K562 (cell line): ENCODE measurements around the gene CARD10. TPM values are rescaled to one million over a fixed set of nuclear protein-coding genes. Genes with fewer than 3 reads are reported as not detected.

Experiments
- ARID3B ChIP-seq: fragments of 250-450 bp; sonication (Bioruptor Pico); IDR thresholded peaks from 2 replicates; pipeline ENCODE4 v1.4.0; 2020; ENCODE audit warnings: borderline replicate concordance
- CBX8 ChIP-seq: fragments of 200-600 bp; sonication (generic); IDR thresholded peaks from 2 replicates; pipeline ENCODE4 v1.6.1; 2012; ENCODE audit warnings: borderline replicate concordance, mixed run types, low read depth, mild to moderate bottlenecking, moderate library complexity, mixed read lengths, low read length, control low read depth, inconsistent platforms; ENCODE audit not compliant: poor library complexity, severe bottlenecking; ENCODE audit errors: extremely low read depth
- E2F5 ChIP-seq: sonication (generic); formaldehyde crosslinking; IDR thresholded peaks from 2 replicates; pipeline ENCODE4 v1.8.0; 2022; ENCODE audit warnings: mild to moderate bottlenecking, missing genetic modification reagents
- EP300 ChIP-seq: IDR thresholded peaks from 2 replicates; pipeline ENCODE4 v1.6.1; 2012; ENCODE audit warnings: low read length, improper control_type of control experiment
- FOXM1 ChIP-seq, 2 experiments: fragments of 450-650 bp in 1 of 2; sonication (generic) in 1 of 2; formaldehyde crosslinking in 1 of 2; IDR thresholded peaks; 2 replicates each; pipeline versions ENCODE4 v1.6.1 to v1.9.0; 2017 to 2022; ENCODE audit warnings: low read depth in 2 of 2, mild to moderate bottlenecking in 2 of 2, missing genetic modification reagents in 1 of 2, moderate library complexity in 1 of 2
- HMG20A ChIP-seq: fragments of 450-650 bp; formaldehyde crosslinking; conservative IDR thresholded peaks from 2 replicates; pipeline ENCODE4 v1.4.0; 2020; ENCODE audit warnings: mild to moderate bottlenecking, mixed read lengths
- HOMEZ ChIP-seq: fragments of 250-450 bp; sonication (Bioruptor Pico); IDR thresholded peaks from 2 replicates; pipeline ENCODE4 v1.4.0; 2020; ENCODE audit warnings: mild to moderate bottlenecking, moderate library complexity
- NCOA4 ChIP-seq: fragments of 450-650 bp; IDR thresholded peaks from 2 replicates; pipeline ENCODE4 v1.6.1; 2018; ENCODE audit warnings: mild to moderate bottlenecking; ENCODE audit not compliant: partially characterized antibody
- RAD21 ChIP-seq, 2 experiments: fragments of 250-450 bp in 1 of 2; fragments of 450-650 bp in 1 of 2; sonication (Bioruptor Pico) in 1 of 2; formaldehyde crosslinking in 1 of 2; IDR thresholded peaks in 1 of 2; conservative IDR thresholded peaks in 1 of 2; 2 replicates each; pipeline versions ENCODE4 v1.4.0 to v1.8.0; 2020 to 2022; ENCODE audit warnings: mild to moderate bottlenecking in 2 of 2, moderate library complexity in 1 of 2
- RBM25 ChIP-seq: fragments of 200-400 bp; formaldehyde crosslinking; IDR thresholded peaks from 2 replicates; pipeline ENCODE4 v1.6.1; 2018; ENCODE audit warnings: low read length, low read depth, moderate library complexity; ENCODE audit not compliant: severe bottlenecking
- TAF9B ChIP-seq: fragments of 450-650 bp; IDR thresholded peaks from 2 replicates; pipeline ENCODE4 v1.6.1; 2018; ENCODE audit warnings: mild to moderate bottlenecking; ENCODE audit not compliant: partially characterized antibody
- TOE1 ChIP-seq, 2 experiments: fragments of 450-650 bp in 1 of 2; sonication (generic) in 1 of 2; formaldehyde crosslinking in 1 of 2; IDR thresholded peaks; 2 replicates each; pipeline versions ENCODE4 v1.7.1 to v1.8.0; 2016 to 2022; ENCODE audit warnings: borderline replicate concordance in 2 of 2, mild to moderate bottlenecking in 2 of 2, antibody characterized with exemption in 1 of 2, inconsistent platforms in 1 of 2, low read depth in 1 of 2, missing genetic modification reagents in 1 of 2, moderate library complexity in 1 of 2
- ZFPM2 ChIP-seq: fragments of 250-450 bp; sonication (Bioruptor Pico); IDR thresholded peaks from 2 replicates; pipeline ENCODE4 v1.5.1; 2022; ENCODE audit warnings: mild to moderate bottlenecking
- ZNF134 ChIP-seq: fragments of 250-450 bp; sonication (Bioruptor Pico); conservative IDR thresholded peaks from 2 replicates; pipeline ENCODE4 v1.4.0; 2020
- ZNF253 ChIP-seq: fragments of 250-450 bp; sonication (Bioruptor Pico); conservative IDR thresholded peaks from 2 replicates; pipeline ENCODE4 v1.6.1; 2021; ENCODE audit warnings: mild to moderate bottlenecking
- ZNF398 ChIP-seq: fragments of 250-450 bp; sonication (Bioruptor Pico); IDR thresholded peaks from 2 replicates; pipeline ENCODE4 v1.8.0; 2021; ENCODE audit warnings: moderate library complexity, mild to moderate bottlenecking, inconsistent platforms
- ZNF740 ChIP-seq, 3 experiments: fragments of 200-800 bp in 1 of 3; sonication (Bioruptor generic) in 1 of 3; sonication (generic) in 1 of 3; formaldehyde crosslinking in 1 of 3; IDR thresholded peaks; 2 replicates each; pipeline versions ENCODE4 v1.6.1 to v1.8.0; 2016 to 2022; ENCODE audit warnings: mild to moderate bottlenecking in 2 of 3, missing compliant biosample characterization in 2 of 3, missing genetic modification characterization in 2 of 3, missing genetic modification reagents in 1 of 3
- polyA plus RNA-seq, 8 experiments: library from polyadenylated mRNA; depleted of rRNA in 4 of 8; stranded (reverse) in 5 of 8; unstranded in 3 of 8; fragments of >200 nt; fragmentation: Nextera tagmentation in 2 of 8; fragmentation: Illumina TruSeq in 1 of 8; extraction: Ambion mirVana in 2 of 8; extraction: Trizol in 1 of 8; gene quantifications; 2 replicates each; pipeline versions ENCODE4 v1.2.1 to v1.2.3, GENCODE V29; 2011 to 2014; ENCODE audit warnings: inconsistent platforms in 1 of 8, missing spikeins in 1 of 8
- total RNA-seq, 7 experiments: library from RNA; depleted of rRNA in 6 of 7; stranded (reverse); fragments of >200 nt in 6 of 7; fragmentation: Illumina TruSeq in 2 of 7; extraction: Trizol in 2 of 7; gene quantifications; 2 replicates each; pipeline versions ENCODE4 v1.2.1 to v1.2.3, GENCODE V29; 2011 to 2021; ENCODE audit warnings: low replicate concordance in 1 of 7

The CARD10 gene
- total and polyA plus RNA-seq, 9 of the 15 experiments (the other 6 are each of a cell fraction or from before 2014, with no cell fraction given): 0.13 to 5.8 (median 1.6) TPM

GRCh38 chr22:37561212-37562048 is 42.2 kb upstream of the CARD10 start (continued):
- TF ChIP-seq RBM25 (no peak), TOE1 (IDR thresholded peaks at IDR 0.05; ENCODE audit: borderline replicate concordance) (no peak), TOE1 (CRISPR knock-in tag; IDR thresholded peaks at IDR 0.05; ENCODE audit: borderline replicate concordance, low read depth) (no peak), TAF9B (no peak), ZNF398 (CRISPR knock-in tag) (no peak), ZNF740 (CRISPR knock-in tag; IDR thresholded peaks at IDR 0.05) (peak; percentile 93), ZNF740 (tag; IDR thresholded peaks at IDR 0.05) (0 out of 4 replicates have a peak, but pooled peaks of 1 of the 2 experiments have one; percentile 41), EP300 (no peak), HMG20A (CRISPR knock-in tag) (no peak), NCOA4 (no peak), HOMEZ (CRISPR knock-in tag) (no peak), ZFPM2 (CRISPR knock-in tag) (no peak), CBX8 (no peak), E2F5 (CRISPR knock-in tag) (no peak), ZNF134 (CRISPR knock-in tag) (no peak), FOXM1 (IDR thresholded peaks at IDR 0.05; ENCODE audit: low read depth) (no peak), FOXM1 (CRISPR knock-in tag; IDR thresholded peaks at IDR 0.05; ENCODE audit: low read depth) (peak; percentile 27; the same call in 1 of the 2 replicates), ARID3B (CRISPR knock-in tag) (no peak), ZNF253 (CRISPR knock-in tag) (no peak), RAD21 (CRISPR knock-in tag; conservative IDR thresholded peaks at IDR 0.05 in 1 of 2, IDR thresholded peaks at IDR 0.05 in 1 of 2) (peak; percentile 27 to 36)
